HTR-8/SVneo (cell line): ENCODE data around the gene PSME4.
"Not testable (repeated sequence)": the region's sequence is repeated elsewhere in the genome, so short reads cannot be mapped to it uniquely, and the experiment has no call there.

Experiments
- DNase-seq: peaks from one replicate; pipeline ENCODE4 v3.0.0; 2011; ENCODE audit warnings: low spot score, mixed read lengths; ENCODE audit not compliant: insufficient read length
- FAIRE-seq: peaks from 2 replicates; lab custom pipeline; 2011; peaks lifted over from hg19 to GRCh38; lab: Jason Lieb, UNC

Gene PSME4

DNA sequence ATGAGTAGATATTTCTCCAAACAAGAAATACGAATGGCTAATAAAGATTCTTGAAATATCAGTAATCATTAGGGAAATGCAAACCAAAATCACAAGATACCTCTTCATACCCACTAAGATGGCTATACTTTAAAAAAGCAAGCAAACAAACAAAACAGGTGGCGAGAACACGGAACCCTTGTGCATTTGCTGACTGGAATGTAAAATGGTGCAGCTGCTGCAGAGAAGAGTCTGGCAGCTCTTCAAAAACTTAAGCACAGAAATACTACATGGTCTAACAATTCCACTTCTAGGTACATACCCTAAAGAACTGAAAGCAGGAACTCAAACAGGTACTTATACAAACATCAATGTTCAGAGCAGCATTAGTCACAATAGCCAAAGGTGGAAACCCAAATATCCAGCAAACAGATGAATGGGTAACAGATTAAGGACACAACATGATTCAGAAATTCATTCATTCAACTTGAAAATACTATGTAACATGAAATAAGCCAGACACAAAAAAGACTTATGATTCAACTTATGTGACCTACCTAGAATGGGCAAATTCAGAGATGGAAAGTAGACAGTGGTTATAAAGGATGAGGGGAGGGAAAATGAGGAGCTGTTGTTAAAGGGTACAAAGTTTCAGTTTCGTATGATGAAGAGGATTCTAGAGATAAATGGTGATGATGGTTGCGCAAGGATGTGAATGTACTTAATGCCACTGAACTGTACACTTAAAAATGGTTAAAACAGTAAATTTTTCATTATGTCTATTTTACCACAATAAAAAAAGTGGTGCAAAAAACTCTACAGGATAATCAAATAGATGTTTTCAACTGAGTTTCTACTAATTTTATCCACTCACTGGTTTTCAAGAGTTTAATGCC, 84.2 kb downstream of the PSME4 start:
- no peak for FAIRE-seq
- no peak for DNase-seq

DNA sequence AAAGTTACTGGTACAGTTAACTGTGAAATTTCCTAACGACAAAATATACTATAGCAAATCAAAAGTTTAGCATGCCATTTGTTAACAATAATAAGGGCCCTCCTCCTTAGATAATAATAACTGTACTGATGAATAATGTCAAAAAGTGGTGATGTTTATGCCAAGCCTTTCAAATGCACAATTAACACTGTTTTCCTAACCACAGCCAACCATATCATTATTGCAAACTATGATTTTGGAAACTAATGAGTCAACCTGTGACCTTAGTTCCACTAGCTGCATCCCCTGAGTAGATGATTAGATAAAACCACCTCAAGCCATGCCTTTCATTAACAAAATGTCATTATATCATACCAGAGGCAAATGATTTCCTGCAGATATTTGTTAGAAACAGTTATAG, 85.9 kb downstream of the PSME4 start:
- no peak for FAIRE-seq
- no peak for DNase-seq

GRCh38 chr2:53881986-53882385, 88.8 kb downstream of the PSME4 start:
- no peak for FAIRE-seq
- DNase-seq, result no peak

GRCh38 chr2:53881360-53881759, 89.4 kb downstream of the PSME4 start:
- no peak for DNase-seq

GRCh38 chr2:53880756-53881155, 90.0 kb downstream of the PSME4 start:
- FAIRE-seq (no peak), DNase-seq (no peak)

More at GRCh38 chr2:53881360-53881759, 89.4 kb downstream of the PSME4 start:
- no peak for FAIRE-seq

- no peak for FAIRE-seq
- no peak for DNase-seq
Observed at GRCh38 chr2:53877556-53877955, 93.2 kb downstream of the PSME4 start.

DNA sequence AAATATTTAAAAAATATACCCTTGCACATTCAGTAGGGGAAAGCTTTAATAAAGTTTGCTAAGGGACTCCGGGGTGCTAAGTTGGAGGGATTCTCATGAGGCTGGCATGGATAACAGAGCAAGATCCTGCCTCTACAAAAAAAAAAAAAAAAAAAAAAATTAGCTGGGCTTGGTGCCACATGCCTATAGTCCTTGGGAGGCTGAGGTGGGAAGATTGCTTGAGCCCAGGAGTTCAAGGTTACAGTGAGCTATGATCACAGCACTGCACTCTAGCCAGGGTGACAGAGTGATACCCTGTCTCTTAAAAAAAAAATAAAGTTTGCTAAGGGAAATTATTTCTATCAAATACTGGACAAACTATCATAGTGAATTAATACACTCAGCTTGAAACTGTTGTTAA, 93.7 kb downstream of the PSME4 start:
- no peak for DNase-seq
- FAIRE-seq, result no peak

DNA sequence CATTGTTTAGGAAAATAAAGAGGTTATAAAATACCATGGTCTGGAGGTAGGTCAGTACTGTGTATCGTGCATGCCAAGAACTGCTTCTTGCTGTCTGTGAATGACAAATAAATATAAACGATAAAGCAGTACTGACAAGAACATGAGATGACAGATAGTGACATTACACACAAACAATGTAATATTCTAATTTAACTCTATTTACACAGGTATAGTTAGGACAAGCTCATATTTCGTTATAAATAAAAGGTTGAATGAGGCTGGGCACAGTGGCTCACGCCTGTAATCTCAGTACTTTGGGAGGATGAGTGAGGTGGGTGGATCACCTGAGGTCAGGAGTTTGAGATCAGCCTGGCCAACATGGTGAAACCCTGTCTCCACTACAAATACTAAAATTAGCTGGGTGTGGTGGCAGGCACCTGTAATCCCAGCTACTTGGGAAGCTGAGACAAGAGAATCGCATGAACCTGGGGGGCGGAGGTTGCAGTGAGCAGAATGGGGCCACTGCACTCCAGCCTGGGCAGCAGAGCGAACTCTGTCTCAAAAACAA, 96.3 kb downstream of the PSME4 start:
- DNase-seq (no peak), FAIRE-seq (no peak)

DNA sequence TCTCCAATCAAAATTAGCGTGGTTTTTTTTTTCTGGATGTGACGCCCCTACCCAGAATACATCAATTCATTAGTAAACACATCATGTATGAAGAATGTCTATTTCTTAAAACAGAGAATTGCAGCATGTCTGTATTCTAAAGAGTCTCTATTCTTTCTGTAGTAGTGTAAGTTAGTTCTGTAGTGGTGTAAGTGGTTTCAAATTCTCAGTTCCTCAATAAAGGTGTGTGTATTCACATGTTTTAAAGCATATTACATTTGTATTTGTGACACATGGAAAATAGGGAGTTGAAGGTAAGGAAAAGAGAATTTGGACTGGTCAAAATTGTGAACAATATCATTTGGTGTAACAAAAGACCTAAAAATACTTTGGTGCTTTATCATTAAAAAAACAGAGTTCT, 103.0 kb downstream of the PSME4 start:
- FAIRE-seq (no peak), DNase-seq (no peak)

DNA sequence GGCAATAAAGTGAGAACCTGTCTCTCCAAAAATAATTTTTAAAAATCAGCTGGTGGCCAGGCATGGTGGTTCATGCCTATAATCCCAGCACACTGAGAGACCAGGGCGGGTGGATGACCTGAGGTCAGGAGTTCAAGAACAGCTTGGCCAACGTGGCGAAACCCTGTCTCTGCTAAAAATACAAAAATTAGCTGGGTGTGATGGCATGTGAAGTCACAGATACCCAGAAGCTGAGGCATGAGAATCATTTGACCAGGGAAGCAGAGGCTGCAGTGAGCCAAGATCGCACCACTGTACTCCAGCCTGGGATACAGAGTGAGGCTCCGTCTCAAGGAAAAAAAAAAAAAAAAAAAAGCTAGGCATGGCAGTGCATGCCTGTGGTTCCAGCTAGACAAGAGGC, 103.6 kb downstream of the PSME4 start:
- no peak for FAIRE-seq

DNA sequence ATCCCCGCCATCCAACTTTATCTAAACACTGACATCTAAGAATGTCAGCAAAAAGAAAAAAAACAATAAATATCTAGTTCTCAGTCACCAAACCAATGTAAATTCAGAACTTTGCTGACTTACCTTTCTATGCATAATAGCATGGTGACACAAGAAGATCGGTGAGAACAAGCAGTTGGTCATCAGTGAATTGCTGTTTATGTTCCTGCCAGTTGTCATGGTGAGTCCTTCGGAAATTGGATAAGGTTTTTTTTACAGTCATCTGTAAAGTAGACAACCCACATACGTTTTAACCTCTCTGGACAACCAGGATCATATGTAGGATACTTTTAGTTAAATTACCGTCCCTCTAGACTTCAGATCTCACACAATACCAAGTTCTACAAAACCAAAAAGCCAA, 104.8 kb downstream of the PSME4 start:
- FAIRE-seq (no peak), DNase-seq (no peak)

More for the DNA sequence above, 103.6 kb downstream of the PSME4 start:
- no peak for DNase-seq

DNA sequence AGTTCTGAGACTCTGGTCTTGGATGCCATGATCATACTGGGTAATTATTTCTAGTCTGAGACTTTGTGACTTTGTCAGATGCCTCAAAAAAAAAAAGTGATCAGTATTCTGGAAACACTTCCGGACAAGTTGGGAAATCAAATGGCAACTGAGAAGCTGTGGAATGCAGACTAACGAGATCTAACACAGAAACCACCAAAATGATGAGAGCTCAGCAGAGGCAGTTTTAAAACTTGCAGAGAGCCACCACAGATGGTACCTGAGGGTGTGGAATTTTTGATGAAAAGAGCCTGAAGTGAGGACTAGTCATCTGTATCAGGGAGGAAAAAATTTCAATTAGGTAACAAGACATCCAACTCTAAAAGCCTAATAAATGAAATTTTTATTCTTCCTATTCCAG, 105.5 kb downstream of the PSME4 start:
- FAIRE-seq (no peak), DNase-seq (no peak)

DNA sequence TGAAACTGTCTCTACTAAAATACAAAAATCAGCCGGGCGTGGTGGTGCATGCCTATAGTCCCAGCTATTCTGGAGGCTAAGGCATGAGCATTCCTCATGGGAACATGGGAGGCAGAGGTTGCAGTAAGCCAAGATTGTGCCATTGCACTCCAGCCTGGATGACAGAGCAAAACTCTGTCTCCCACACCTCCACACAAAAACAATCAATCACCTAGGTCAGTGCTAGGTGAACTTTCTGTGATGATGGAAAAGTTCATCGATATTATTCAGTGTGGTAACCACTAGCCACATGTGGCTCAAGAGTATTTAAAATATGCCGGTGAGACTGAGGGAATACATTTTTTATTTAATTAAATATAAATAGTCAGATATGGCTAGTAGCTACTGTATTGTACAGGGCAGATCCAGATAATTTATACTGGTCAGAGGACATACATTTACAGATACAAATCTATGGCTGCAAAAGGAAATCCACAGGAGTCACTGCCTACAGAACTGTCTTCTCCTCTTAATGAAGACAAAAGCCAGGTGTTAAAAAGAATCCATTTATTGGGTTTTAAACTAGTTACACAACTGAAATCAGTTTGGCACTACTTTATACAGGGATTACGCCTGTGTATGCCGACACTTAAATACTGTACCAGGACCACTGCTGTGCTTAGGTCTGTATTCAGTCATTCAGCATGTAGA, 107.1 kb downstream of the PSME4 start:
- no peak for FAIRE-seq

DNA sequence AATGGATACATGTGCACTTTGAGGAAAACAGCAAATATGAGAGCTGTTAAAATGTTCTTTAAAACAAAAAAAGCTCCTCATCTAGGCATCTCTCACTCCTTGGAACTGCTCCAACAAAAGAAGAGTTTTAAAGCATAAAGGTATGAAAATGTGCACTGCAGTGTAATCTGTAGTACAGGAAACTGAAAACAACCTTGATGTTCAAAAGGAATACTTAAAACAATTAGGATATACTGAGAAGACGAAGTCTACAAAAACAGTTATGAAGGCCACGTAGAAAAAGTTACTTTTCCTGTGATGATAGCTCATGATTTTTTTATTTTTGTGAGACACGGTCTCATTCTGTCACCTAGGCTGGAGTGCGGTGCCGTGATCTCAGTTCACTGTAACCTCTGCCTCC, 109.0 kb downstream of the PSME4 start:
- no peak for DNase-seq
- FAIRE-seq, result no peak

More for the DNA sequence above, 107.1 kb downstream of the PSME4 start:
- no peak for DNase-seq

- no peak for DNase-seq
- no peak for FAIRE-seq
Observed at GRCh38 chr2:53859206-53860181, 111.3 kb downstream of the PSME4 start, which contains the start of gene GPR75. TSS of gene GPR75 (minus strand) at chr2:53859967. CDS start at chr2:53854756, 5,211 bp downstream.

- no peak for DNase-seq
- FAIRE-seq, result no peak
Observed at GRCh38 chr2:53856272-53856671, 114.5 kb downstream of the PSME4 start.

DNA sequence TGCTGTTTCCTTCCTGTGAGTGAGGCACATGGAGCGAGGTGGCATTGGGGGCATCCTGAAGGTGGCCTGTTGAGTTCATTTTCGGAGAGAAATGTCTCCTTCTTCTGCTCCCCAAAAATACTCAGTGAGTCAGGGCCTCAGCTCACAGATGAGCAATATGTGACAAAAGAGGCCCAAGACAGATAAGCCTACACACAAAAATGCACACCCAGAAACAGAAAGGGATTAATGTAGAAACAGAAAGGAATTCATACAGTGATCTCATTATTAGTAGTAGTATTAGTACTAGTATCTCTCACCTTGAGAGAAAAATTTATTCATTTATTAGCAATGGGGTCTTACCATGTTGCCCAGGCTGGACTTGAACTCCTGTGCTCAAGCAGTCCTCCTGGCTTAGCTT, 116.1 kb downstream of the PSME4 start:
- no peak for FAIRE-seq
- no peak for DNase-seq

DNA sequence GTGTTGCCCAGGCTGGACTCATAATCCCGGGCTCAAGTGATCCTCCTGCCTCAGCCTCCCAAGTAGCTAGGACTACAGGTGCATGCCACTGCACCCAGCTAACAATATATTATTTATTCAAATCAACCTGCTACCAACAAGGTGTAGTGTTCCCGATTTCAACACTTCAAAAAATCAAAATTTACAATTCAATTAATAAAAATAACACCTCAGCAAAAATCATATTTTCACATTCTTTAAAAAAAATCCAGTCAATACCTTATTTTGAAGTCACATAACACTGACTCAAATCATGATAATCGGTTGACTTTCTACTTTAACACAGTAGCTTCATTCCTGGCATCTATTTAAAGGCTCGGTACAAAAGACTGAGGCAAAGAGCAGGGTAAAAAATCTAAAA, 118.3 kb downstream of the PSME4 start:
- DNase-seq (no peak), FAIRE-seq (no peak)

DNA sequence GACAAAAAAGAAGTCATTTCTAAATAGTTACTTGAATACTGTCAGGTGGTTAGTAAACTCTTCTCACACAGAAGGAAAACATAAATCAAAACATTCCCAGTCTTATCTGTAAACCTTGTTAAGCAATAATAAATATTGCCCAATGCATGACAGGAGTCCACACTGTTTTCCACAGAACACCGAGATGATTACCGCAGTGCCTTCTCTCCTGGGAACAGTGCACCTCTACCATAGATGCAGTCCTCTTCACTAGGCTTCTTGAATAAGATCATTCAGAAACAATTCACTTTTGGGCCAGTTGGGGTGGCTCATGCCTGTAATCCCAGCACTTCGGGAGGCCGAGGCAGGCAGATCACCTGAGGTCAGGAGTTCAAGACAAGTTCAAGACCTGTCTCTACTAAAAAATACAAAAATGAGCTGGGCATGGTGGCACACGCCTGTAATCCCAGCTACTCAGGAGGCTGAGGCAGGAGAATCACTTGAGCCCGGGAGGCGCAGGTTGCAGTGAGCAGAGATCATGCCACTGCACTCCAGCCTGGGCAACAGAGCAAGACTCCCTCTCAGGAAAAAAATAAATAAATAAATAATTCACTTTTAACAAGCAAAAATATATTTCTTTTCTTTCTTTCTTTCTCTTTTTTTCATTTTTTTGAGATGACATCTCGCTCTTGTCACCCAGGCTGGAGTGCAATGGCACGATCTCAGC, 119.6 kb downstream of the PSME4 start:
- DNase-seq, result peak; percentile 27
- not testable (repeated sequence) for FAIRE-seq
